ENCODE data around the gene ULK4. TPM values are rescaled to one million over a fixed set of nuclear protein-coding genes. Genes with fewer than 3 reads are reported as not detected.
A peak's percentile ranks its signal among the peaks of the same experiment; 100 is the strongest.
"Not testable (repeated sequence)": the region's sequence is repeated elsewhere in the genome, so short reads cannot be mapped to it uniquely, and the experiment has no call there.

ULK4 gene
- total RNA-seq, 1 experiment from 2014 or later = 2.0 TPM

- DNase-seq (ENCODE audit: low spot score) = no peak
These were observed 89.7 kb downstream of the ULK4 start for GRCh38 chr3:41872157-41872556.

DNA sequence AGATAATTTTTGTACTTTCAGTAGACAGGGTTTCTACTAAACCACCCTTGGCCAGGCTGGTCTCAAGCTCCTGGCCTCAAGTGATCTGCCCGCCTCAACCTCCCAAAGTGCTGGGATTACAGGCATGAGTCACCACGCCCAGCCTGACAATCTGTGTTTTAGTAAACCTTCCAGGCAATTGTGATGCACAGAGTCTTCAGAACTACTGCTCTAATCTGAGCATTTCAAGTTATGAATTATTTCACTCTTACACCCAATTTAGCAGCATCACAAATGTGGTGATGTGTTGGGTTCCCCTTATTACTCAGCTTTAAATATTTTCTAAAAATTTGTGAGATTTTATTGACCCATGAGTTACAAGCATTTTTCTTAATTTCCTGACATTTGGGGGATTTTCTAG lies 94.4 kb downstream of the ULK4 start:
- DNase-seq (ENCODE audit: low spot score) = no peak

DNA sequence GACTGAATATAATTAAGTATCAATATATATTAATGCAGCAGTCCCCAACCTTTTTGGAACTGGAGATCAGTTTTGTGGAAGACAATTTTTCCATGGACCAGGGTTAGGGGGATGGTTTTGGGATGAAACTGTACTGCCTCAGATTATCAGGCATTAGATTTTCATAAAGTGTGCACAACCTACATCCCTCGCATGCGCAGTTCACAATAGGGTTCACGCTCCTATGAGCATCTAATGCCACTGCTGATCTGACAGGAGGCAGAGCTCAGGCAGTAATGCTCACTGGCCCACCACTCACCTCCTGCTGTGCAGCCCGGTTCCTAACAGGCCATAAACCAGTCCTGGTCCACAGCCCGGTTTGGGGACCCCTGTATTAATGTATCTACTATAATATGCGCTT lies 95.6 kb downstream of the ULK4 start:
- no peak for DNase-seq (ENCODE audit: low spot score)

- no peak for DNase-seq (ENCODE audit: low spot score)
These were observed 98.9 kb downstream of the ULK4 start for GRCh38 chr3:41863024-41863423.

DNA sequence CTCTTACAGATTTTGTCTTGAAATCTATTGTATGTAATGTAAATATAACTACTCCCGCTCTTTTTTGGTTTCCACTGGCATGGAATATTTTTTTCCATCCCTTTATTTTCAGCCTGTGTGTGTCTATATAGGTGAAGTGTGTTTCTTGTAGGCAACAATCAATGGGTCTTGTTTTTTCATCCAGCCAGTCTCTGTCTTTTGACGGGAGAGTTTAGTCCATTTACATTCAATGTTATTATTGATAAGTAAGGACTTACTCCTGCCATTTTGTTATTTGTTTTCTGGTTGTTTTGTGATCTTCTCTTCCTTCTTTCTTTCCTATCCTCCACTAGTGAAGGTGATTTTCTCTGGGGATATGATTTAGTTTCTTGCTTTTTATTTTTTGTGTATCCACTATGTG lies 101.4 kb downstream of the ULK4 start:
- DNase-seq (ENCODE audit: low spot score) = not testable (repeated sequence)

- no peak for DNase-seq (ENCODE audit: low spot score)
These were observed 106.9 kb downstream of the ULK4 start for GRCh38 chr3:41854956-41855355.

GRCh38 chr3:41853540-41854196 lies 108.2 kb downstream of the ULK4 start:
- DNase-seq (ENCODE audit: low spot score) = no peak

DNA sequence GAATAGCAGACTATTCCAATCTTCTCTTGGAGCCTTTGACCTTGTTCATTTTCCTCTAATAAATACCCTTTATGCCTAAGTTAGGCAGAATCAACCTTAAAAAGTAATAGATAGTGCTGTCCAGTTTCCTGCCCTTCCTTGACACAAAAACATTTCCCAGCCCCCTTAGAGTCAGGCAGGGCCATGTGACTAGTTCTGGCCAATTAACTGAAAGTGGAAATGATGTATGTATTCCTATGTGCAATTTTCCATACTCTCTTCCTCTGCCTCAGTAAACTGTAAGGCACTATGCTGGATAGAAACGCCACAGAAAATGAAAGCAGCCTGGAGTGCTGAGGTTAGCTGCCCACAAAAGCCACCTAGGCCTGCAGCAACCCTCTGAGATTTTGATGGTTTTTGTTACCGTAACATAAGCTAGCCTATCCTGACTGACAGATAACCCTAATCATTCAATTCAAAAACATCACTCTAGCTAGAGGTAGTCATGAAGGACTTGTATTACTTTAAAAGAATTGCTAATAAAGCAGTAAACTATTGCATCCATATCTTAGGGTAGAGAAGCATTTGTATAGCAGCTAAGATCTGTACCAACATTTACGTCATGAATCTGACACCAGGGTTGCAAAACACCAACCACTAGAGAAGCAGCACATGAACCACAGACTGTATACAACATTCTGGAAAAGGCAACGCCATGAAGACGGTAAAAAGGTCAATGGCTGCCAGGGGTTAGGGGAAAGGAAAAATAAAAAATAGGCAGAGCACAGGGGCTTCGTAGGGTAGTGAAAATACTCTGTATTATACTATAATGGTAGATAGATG lies 112.9 kb downstream of the ULK4 start:
- DNase-seq (ENCODE audit: low spot score) = no peak

DNA sequence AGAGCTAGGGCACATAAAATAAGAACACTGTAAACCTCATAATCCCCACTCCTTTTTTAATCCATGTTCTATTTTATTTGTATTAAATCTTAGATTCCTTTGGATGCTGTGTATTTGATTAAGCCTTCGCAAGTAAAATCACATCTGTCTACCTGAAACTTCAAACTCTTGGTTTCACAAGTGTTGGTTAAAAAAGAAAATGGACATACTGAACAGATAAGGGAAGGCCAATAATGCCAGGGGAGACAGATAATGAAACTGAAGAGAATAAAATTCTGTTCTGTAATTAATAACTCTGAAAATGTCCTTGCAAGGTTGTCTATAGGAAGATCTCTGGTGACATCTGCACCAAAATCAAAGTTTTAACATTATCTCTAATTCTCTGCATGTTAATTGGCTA lies 114.2 kb downstream of the ULK4 start:
- no peak for DNase-seq (ENCODE audit: low spot score)

GRCh38 chr3:41846850-41847249 lies 115.1 kb downstream of the ULK4 start:
- DNase-seq (ENCODE audit: low spot score) = no peak

- DNase-seq (ENCODE audit: low spot score) = no peak
These were observed 116.1 kb downstream of the ULK4 start for GRCh38 chr3:41845826-41846225.

DNA sequence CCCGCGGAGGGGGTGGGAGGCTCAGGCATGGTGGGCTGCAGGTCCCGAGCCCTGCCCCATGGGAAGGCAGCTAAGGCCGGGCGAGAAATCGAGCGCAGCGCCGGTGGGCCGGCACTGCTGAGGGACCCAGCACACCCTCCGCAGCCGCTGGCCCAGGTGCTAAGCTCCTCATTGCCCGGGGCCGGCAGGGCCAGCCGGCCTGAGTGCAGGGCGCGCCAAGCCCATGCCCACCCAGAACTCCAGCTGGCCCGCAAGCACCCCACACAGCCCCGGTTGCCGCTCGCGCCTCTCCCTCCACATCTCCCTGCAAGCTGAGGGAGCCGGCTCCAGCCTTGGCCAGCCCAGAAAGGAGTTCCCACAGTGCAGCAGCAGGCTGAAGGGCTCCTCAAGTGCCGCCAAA lies 117.6 kb downstream of the ULK4 start:
- not testable (repeated sequence) for DNase-seq (ENCODE audit: low spot score)

GRCh38 chr3:41840936-41841668 lies 120.8 kb downstream of the ULK4 start:
- not testable (repeated sequence) for DNase-seq (ENCODE audit: low spot score)

- DNase-seq (ENCODE audit: low spot score) = peak; percentile 11
These were observed 125.4 kb downstream of the ULK4 start for GRCh38 chr3:41836360-41837134.

DNA sequence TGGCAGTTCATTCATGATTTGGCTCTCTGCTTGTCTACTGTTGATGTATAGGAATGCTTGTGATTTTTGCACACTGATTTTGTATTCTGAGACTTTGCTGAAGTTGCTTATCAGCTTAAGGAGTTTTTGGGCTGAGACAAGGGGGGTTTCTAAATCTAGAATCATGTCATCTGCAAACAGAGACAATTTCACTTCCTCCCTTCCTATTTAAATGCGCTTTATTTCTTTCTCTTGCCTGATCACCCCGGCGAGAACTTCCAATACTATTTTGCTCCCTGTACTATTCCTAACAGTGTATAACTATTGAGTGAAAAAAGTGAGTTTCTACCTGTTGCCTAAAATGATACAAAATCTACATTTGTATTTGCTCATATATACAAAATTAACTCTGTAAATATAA lies 128.3 kb downstream of the ULK4 start:
- DNase-seq (ENCODE audit: low spot score) = no peak

DNA sequence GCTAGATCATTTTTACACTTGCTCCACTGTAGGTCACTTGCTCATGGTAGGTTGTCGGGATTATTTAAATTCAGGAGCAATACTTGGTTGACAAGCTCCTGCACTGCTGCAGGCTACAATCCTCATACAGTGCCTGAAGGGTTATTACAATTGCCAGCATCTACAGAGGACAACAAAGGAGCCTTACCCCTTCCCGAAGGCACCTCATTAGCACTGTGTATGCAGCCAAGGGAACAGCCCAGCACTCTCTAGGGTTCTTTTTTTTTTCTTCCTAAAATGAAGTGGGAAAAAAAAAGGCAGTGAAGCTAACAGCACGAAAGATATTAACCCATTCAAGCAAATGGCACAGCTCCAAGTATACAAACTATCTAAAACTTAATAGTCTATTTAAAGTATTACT lies 142.7 kb downstream of the ULK4 start:
- no peak for DNase-seq (ENCODE audit: low spot score)

- no peak for DNase-seq (ENCODE audit: low spot score)
These were observed 153.3 kb downstream of the ULK4 start for GRCh38 chr3:41808618-41809017.

GRCh38 chr3:41808152-41808551 lies 153.8 kb downstream of the ULK4 start:
- peak; percentile 62 for DNase-seq (ENCODE audit: low spot score)

GRCh38 chr3:41794748-41795589 lies 166.9 kb downstream of the ULK4 start:
- DNase-seq (ENCODE audit: low spot score) = no peak

DNA sequence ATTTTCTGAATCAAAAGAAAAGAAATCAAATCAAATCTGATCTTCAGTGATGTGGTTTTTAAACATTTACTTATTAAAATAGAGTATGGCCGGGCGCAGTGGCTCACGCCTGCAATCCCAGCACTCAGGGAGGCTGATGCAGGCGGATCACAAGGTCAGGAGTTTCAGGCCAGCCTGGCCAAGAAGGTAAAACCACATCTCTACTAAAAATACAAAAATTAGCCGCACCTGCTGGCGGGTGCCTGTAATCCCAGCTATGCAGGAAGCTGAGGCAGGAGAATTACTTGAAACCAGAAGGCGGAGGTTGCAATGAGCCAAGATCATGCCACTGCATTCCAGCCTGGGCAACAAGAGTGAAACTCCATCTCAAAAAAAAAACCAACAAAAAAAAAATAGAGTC lies 169.1 kb downstream of the ULK4 start:
- DNase-seq (ENCODE audit: low spot score) = no peak

- no peak for DNase-seq (ENCODE audit: low spot score)
These were observed 192.8 kb downstream of the ULK4 start for GRCh38 chr3:41769106-41769505.

All from A172 (cell line).